HepG2 (cell line): Measurements from ENCODE around the gene ASF1B. TPM values are rescaled to one million over a fixed set of nuclear protein-coding genes. Genes with fewer than 3 reads are reported as not detected.
A peak's percentile ranks its signal among the peaks of the same experiment; 100 is the strongest.

ENCODE experiments used
- AGO2 ChIP-seq: fragments of 200-400 bp; formaldehyde crosslinking; optimal IDR thresholded peaks from 2 replicates; pipeline ENCODE3; 2017; ENCODE audit warnings: mild to moderate bottlenecking, low read depth, low read length, moderate library complexity
- DDIT3 ChIP-seq: sonication (generic); formaldehyde crosslinking; IDR thresholded peaks from 2 replicates; pipeline ENCODE4 v1.4.0; 2020; ENCODE audit warnings: mild to moderate bottlenecking, missing genetic modification reagents
- DMTF1 ChIP-seq: sonication (generic); formaldehyde crosslinking; IDR thresholded peaks from 2 replicates; pipeline ENCODE4 v1.4.0; 2020; ENCODE audit warnings: mild to moderate bottlenecking, missing genetic modification reagents
- GPN1 ChIP-seq: sonication (generic); formaldehyde crosslinking; IDR thresholded peaks from 2 replicates; pipeline ENCODE4 v1.5.1; 2020; ENCODE audit warnings: missing genetic modification reagents, borderline replicate concordance
- JARID2 ChIP-seq: sonication (generic); formaldehyde crosslinking; IDR thresholded peaks from 2 replicates; pipeline ENCODE4 v1.8.1; 2023; ENCODE audit warnings: missing genetic modification reagents, inconsistent platforms; ENCODE audit not compliant: insufficient replicate concordance
- NR2F6 ChIP-seq, 2 experiments: IDR thresholded peaks; 2 replicates each; pipeline ENCODE4 v1.6.1; 2016; ENCODE audit warnings: antibody characterized with exemption in 1 of 2, mild to moderate bottlenecking in 1 of 2
- SALL1 ChIP-seq: sonication (generic); formaldehyde crosslinking; IDR thresholded peaks from 2 replicates; pipeline ENCODE4 v1.8.0; 2022; ENCODE audit warnings: mild to moderate bottlenecking, missing genetic modification reagents
- SALL2 ChIP-seq: sonication (generic); formaldehyde crosslinking; IDR thresholded peaks from 2 replicates; pipeline ENCODE4 v1.8.1; 2023; ENCODE audit warnings: mild to moderate bottlenecking, missing genetic modification reagents, inconsistent platforms
- SCMH1 ChIP-seq: sonication (generic); formaldehyde crosslinking; IDR thresholded peaks from 2 replicates; pipeline ENCODE4 v1.9.0; 2021; ENCODE audit warnings: missing genetic modification reagents, mild to moderate bottlenecking, borderline replicate concordance
- SOX6 ChIP-seq, 2 experiments: fragments of 450-650 bp in 1 of 2; sonication (generic) in 1 of 2; formaldehyde crosslinking in 1 of 2; IDR thresholded peaks; 2 replicates each; pipeline versions ENCODE4 v1.4.0 to v1.6.1; 2017 to 2020; ENCODE audit warnings: antibody characterized with exemption in 1 of 2, mild to moderate bottlenecking in 1 of 2, missing genetic modification reagents in 1 of 2
- SRF ChIP-seq: IDR thresholded peaks from 2 replicates; pipeline ENCODE4 v1.6.1; 2011; ENCODE audit warnings: mild to moderate bottlenecking, low read depth, low read length, moderate library complexity
- U2AF1 ChIP-seq: fragments of 200-400 bp; formaldehyde crosslinking; optimal IDR thresholded peaks from 2 replicates; pipeline ENCODE3; 2017; ENCODE audit warnings: mild to moderate bottlenecking, low read depth, low read length
- ZNF512B ChIP-seq: sonication (generic); formaldehyde crosslinking; IDR thresholded peaks from 2 replicates; pipeline ENCODE4 v1.5.1; 2020; ENCODE audit warnings: missing genetic modification reagents, mild to moderate bottlenecking, borderline replicate concordance
- ZNF569 ChIP-seq: sonication (generic); formaldehyde crosslinking; IDR thresholded peaks from 2 replicates; pipeline ENCODE4 v1.5.0; 2020; ENCODE audit warnings: mild to moderate bottlenecking, missing genetic modification reagents, moderate library complexity, borderline replicate concordance
- ZNF674 ChIP-seq: sonication (generic); formaldehyde crosslinking; IDR thresholded peaks from 2 replicates; pipeline ENCODE4 v1.5.0; 2020; ENCODE audit warnings: low read depth, mild to moderate bottlenecking, missing genetic modification reagents
- polyA plus RNA-seq, 8 experiments: library from polyadenylated mRNA; depleted of rRNA in 3 of 8; stranded (reverse) in 7 of 8; unstranded in 1 of 8; fragments of >200 nt; fragmentation: Illumina TruSeq in 4 of 8; extraction: Trizol in 4 of 8; gene quantifications; 2 replicates each; pipeline versions ENCODE4 v1.2.1 to v1.2.3, GENCODE V29; 2011 to 2016; ENCODE audit warnings: low read depth in 4 of 8, missing spikeins in 1 of 8, mixed read lengths in 1 of 8; ENCODE audit not compliant: insufficient read depth in 1 of 8
- total RNA-seq, 5 experiments: library from RNA; depleted of rRNA; stranded (reverse); fragments of >200 nt; fragmentation: Illumina TruSeq; extraction: Trizol; gene quantifications; 2 replicates each; pipeline ENCODE4 v1.2.3, GENCODE V29; 2016; ENCODE audit warnings: low read depth in 1 of 5
- TF ChIP-seq, protein P1 (sequence below): sonication (generic); formaldehyde crosslinking; IDR thresholded peaks from 2 replicates; pipeline ENCODE4 v1.5.1; 2020; ENCODE audit warnings: mild to moderate bottlenecking, missing genetic modification reagents, moderate library complexity

ASF1B gene
- total and polyA plus RNA-seq, 2 of the 13 experiments (the other 11 are each of a cell fraction or from before 2014, with no cell fraction given) = 18.2 to 24.8 TPM

- TF ChIP-seq ZNF569 (CRISPR knock-in tag) (no peak), NR2F6 (IDR thresholded peaks at IDR 0.05) (no peak), NR2F6 (CRISPR knock-in tag; IDR thresholded peaks at IDR 0.05) (0 out of 2 replicates have a peak, but pooled peaks have one; percentile 9), SRF (no peak), DDIT3 (CRISPR knock-in tag) (no peak), GPN1 (CRISPR knock-in tag) (no peak), AGO2 (peak; percentile 46), JARID2 (CRISPR knock-in tag) (no peak), ZNF674 (CRISPR knock-in tag) (no peak), U2AF1 (no peak), SCMH1 (CRISPR knock-in tag) (no peak), DMTF1 (no peak), SALL1 (CRISPR knock-in tag) (peak; percentile 23; the same call in 1 of the 2 replicates), SALL2 (CRISPR knock-in tag) (no peak), SOX6 (IDR thresholded peaks at IDR 0.05) (no peak), SOX6 (CRISPR knock-in tag; IDR thresholded peaks at IDR 0.05) (no peak), ZNF512B (CRISPR knock-in tag) (no peak)
- TF ChIP-seq, protein P1, sequence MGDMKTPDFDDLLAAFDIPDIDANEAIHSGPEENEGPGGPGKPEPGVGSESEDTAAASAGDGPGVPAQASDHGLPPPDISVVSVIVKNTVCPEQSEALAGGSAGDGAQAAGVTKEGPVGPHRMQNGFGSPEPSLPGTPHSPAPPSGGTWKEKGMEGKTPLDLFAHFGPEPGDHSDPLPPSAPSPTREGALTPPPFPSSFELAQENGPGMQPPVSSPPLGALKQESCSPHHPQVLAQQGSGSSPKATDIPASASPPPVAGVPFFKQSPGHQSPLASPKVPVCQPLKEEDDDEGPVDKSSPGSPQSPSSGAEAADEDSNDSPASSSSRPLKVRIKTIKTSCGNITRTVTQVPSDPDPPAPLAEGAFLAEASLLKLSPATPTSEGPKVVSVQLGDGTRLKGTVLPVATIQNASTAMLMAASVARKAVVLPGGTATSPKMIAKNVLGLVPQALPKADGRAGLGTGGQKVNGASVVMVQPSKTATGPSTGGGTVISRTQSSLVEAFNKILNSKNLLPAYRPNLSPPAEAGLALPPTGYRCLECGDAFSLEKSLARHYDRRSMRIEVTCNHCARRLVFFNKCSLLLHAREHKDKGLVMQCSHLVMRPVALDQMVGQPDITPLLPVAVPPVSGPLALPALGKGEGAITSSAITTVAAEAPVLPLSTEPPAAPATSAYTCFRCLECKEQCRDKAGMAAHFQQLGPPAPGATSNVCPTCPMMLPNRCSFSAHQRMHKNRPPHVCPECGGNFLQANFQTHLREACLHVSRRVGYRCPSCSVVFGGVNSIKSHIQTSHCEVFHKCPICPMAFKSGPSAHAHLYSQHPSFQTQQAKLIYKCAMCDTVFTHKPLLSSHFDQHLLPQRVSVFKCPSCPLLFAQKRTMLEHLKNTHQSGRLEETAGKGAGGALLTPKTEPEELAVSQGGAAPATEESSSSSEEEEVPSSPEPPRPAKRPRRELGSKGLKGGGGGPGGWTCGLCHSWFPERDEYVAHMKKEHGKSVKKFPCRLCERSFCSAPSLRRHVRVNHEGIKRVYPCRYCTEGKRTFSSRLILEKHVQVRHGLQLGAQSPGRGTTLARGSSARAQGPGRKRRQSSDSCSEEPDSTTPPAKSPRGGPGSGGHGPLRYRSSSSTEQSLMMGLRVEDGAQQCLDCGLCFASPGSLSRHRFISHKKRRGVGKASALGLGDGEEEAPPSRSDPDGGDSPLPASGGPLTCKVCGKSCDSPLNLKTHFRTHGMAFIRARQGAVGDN (CRISPR knock-in tag) = peak; percentile 58
Measured at GRCh38 chr19:14127176-14127575, 9.2 kb downstream of the ASF1B start (continued).
